HEK293 (cell line): Measurements from ENCODE around the gene SLC6A3.

Experiments
- CTCF ChIA-PET: fragments of 350-600 bp; formaldehyde crosslinking; extraction: SDS; loops from one replicate; lab custom pipeline; 2021; ENCODE audit warnings: antibody characterized with exemption; lab: Yijun Ruan, JAX
- POLR2A ChIA-PET: fragments of 300-600 bp; formaldehyde crosslinking; extraction: SDS; loops from one replicate; lab custom pipeline; 2020; ENCODE audit warnings: antibody characterized with exemption, inconsistent platforms; lab: Yijun Ruan, JAX
- H3K27ac ChIP-seq: fragments of 200-500 bp; sonication (Bioruptor generic); 2 replicates; pipeline ENCODE4 v1.5.1; 2014; ENCODE audit warnings: low read depth, low read length, control low read depth, inconsistent platforms; ENCODE audit errors: extremely low read depth
- H3K36me3 ChIP-seq, 2 experiments: fragments of 200-500 bp in 1 of 2; sonication (Bioruptor generic) in 1 of 2; 1 replicate in 1 of 2; 2 replicates in 1 of 2; pipeline ENCODE4 v1.5.1; 2014 to 2017; ENCODE audit warnings: inconsistent platforms in 2 of 2, low read length in 2 of 2; ENCODE audit not compliant: control insufficient read depth in 2 of 2, insufficient read depth in 1 of 2
- H3K4me1 ChIP-seq: fragments of 200-500 bp; sonication (Bioruptor generic); 2 replicates; pipeline ENCODE4 v1.5.1; 2014; ENCODE audit warnings: mild to moderate bottlenecking, low read length, inconsistent platforms; ENCODE audit not compliant: control insufficient read depth, insufficient read depth
- H3K4me3 ChIP-seq: 2 replicates; pipeline ENCODE4 v1.5.1; 2011; ENCODE audit warnings: low read depth, mild to moderate bottlenecking, control low read depth, low read length, moderate library complexity
- H3K9me3 ChIP-seq: fragments of 200-500 bp; sonication (Bioruptor generic); 2 replicates; pipeline ENCODE4 v1.5.1; 2014; ENCODE audit warnings: low read depth, low read length, inconsistent platforms; ENCODE audit not compliant: control insufficient read depth, insufficient read depth
- ATF2 ChIP-seq: fragments of 450-650 bp; formaldehyde crosslinking; IDR thresholded peaks from 2 replicates; pipeline ENCODE4 v1.5.1; 2016; ENCODE audit warnings: missing biosample characterization, missing genetic modification characterization, low read depth
- BCL6B ChIP-seq: fragments of 450-650 bp; formaldehyde crosslinking; IDR thresholded peaks from 2 replicates; pipeline ENCODE4 v1.5.1; 2017; ENCODE audit warnings: missing biosample characterization, missing genetic modification characterization
- KLF9 ChIP-seq: fragments of 450-650 bp; formaldehyde crosslinking; IDR thresholded peaks from 2 replicates; pipeline ENCODE4 v1.5.1; 2016; ENCODE audit warnings: missing biosample characterization, missing genetic modification characterization, low read depth
- ZBTB48 ChIP-seq: fragments of 450-650 bp; formaldehyde crosslinking; IDR thresholded peaks from 2 replicates; pipeline ENCODE4 v1.5.1; 2016; ENCODE audit warnings: missing biosample characterization, missing genetic modification characterization
- ZNF202 ChIP-seq: fragments of 450-650 bp; formaldehyde crosslinking; IDR thresholded peaks from 2 replicates; pipeline ENCODE4 v1.5.1; 2016; ENCODE audit warnings: missing biosample characterization, missing genetic modification characterization, borderline replicate concordance
- ZNF239 ChIP-seq: fragments of 450-650 bp; formaldehyde crosslinking; IDR thresholded peaks from 2 replicates; pipeline ENCODE4 v1.5.1; 2016; ENCODE audit warnings: missing biosample characterization, missing genetic modification characterization
- ZNF529 ChIP-seq: fragments of 450-650 bp; formaldehyde crosslinking; IDR thresholded peaks from 2 replicates; pipeline ENCODE4 v1.5.1; 2017; ENCODE audit warnings: missing genetic modification characterization, missing biosample characterization; ENCODE audit not compliant: insufficient replicate concordance
- ZNF555 ChIP-seq: fragments of 450-650 bp; formaldehyde crosslinking; conservative IDR thresholded peaks from 2 replicates; pipeline ENCODE4 v1.5.1; 2017; ENCODE audit warnings: missing biosample characterization, mild to moderate bottlenecking, missing genetic modification characterization, inconsistent platforms
- ZNF768 ChIP-seq: fragments of 450-650 bp; formaldehyde crosslinking; IDR thresholded peaks from 2 replicates; pipeline ENCODE4 v1.5.1; 2018; ENCODE audit warnings: missing biosample characterization, mild to moderate bottlenecking, missing genetic modification characterization
- ZNF776 ChIP-seq: fragments of 450-650 bp; formaldehyde crosslinking; IDR thresholded peaks from 2 replicates; pipeline ENCODE4 v1.5.0; 2017; ENCODE audit warnings: missing biosample characterization, missing genetic modification characterization, borderline replicate concordance
- TF ChIP-seq, protein P1 (sequence below): fragments of 450-650 bp; formaldehyde crosslinking; IDR thresholded peaks from 2 replicates; pipeline ENCODE4 v1.5.1; 2016; ENCODE audit warnings: missing biosample characterization, missing genetic modification characterization, borderline replicate concordance
- TF ChIP-seq, protein P2 (sequence below): fragments of 450-650 bp; formaldehyde crosslinking; IDR thresholded peaks from 2 replicates; pipeline ENCODE4 v1.5.1; 2016; ENCODE audit warnings: missing biosample characterization, missing genetic modification characterization

Gene SLC6A3

GRCh38 chr5:1441166-1441865 lies 3.9 kb downstream of the SLC6A3 start:
- POLR2A ChIA-PET = no interaction called here

More at GRCh38 chr5:1441166-1441865, 3.9 kb downstream of the SLC6A3 start:
- H3K36me3 ChIP-seq = peaks cover 0 to 11% of the 10 kb centered on the region in 2 experiments; a peak in 1 of 3 replicates
- peaks cover 3% of the 10 kb centered on the region; the same call in 1 of the 2 replicates for H3K4me1 ChIP-seq
- H3K9me3 ChIP-seq = no peaks in the 10 kb centered on the region
- no peak for TF ChIP-seq ZNF776 (tag by site-specific recombination)
- TF ChIP-seq, protein P1, sequence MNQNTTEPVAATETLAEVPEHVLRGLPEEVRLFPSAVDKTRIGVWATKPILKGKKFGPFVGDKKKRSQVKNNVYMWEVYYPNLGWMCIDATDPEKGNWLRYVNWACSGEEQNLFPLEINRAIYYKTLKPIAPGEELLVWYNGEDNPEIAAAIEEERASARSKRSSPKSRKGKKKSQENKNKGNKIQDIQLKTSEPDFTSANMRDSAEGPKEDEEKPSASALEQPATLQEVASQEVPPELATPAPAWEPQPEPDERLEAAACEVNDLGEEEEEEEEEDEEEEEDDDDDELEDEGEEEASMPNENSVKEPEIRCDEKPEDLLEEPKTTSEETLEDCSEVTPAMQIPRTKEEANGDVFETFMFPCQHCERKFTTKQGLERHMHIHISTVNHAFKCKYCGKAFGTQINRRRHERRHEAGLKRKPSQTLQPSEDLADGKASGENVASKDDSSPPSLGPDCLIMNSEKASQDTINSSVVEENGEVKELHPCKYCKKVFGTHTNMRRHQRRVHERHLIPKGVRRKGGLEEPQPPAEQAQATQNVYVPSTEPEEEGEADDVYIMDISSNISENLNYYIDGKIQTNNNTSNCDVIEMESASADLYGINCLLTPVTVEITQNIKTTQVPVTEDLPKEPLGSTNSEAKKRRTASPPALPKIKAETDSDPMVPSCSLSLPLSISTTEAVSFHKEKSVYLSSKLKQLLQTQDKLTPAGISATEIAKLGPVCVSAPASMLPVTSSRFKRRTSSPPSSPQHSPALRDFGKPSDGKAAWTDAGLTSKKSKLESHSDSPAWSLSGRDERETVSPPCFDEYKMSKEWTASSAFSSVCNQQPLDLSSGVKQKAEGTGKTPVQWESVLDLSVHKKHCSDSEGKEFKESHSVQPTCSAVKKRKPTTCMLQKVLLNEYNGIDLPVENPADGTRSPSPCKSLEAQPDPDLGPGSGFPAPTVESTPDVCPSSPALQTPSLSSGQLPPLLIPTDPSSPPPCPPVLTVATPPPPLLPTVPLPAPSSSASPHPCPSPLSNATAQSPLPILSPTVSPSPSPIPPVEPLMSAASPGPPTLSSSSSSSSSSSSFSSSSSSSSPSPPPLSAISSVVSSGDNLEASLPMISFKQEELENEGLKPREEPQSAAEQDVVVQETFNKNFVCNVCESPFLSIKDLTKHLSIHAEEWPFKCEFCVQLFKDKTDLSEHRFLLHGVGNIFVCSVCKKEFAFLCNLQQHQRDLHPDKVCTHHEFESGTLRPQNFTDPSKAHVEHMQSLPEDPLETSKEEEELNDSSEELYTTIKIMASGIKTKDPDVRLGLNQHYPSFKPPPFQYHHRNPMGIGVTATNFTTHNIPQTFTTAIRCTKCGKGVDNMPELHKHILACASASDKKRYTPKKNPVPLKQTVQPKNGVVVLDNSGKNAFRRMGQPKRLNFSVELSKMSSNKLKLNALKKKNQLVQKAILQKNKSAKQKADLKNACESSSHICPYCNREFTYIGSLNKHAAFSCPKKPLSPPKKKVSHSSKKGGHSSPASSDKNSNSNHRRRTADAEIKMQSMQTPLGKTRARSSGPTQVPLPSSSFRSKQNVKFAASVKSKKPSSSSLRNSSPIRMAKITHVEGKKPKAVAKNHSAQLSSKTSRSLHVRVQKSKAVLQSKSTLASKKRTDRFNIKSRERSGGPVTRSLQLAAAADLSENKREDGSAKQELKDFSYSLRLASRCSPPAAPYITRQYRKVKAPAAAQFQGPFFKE = no peak
- TF ChIP-seq ZNF529 (tag by site-specific recombination) = no peak
- TF ChIP-seq ATF2 (tag by site-specific recombination) = no peak
- no peak for TF ChIP-seq ZBTB48 (tag by site-specific recombination)
- TF ChIP-seq ZNF202 (tag by site-specific recombination) = no peak
- TF ChIP-seq ZNF768 (tag by site-specific recombination) = no peak
- TF ChIP-seq KLF9 = no peak
- no peak for TF ChIP-seq ZNF555 (tag by site-specific recombination)
- no peak for TF ChIP-seq BCL6B (tag by site-specific recombination)
- TF ChIP-seq, protein P2, sequence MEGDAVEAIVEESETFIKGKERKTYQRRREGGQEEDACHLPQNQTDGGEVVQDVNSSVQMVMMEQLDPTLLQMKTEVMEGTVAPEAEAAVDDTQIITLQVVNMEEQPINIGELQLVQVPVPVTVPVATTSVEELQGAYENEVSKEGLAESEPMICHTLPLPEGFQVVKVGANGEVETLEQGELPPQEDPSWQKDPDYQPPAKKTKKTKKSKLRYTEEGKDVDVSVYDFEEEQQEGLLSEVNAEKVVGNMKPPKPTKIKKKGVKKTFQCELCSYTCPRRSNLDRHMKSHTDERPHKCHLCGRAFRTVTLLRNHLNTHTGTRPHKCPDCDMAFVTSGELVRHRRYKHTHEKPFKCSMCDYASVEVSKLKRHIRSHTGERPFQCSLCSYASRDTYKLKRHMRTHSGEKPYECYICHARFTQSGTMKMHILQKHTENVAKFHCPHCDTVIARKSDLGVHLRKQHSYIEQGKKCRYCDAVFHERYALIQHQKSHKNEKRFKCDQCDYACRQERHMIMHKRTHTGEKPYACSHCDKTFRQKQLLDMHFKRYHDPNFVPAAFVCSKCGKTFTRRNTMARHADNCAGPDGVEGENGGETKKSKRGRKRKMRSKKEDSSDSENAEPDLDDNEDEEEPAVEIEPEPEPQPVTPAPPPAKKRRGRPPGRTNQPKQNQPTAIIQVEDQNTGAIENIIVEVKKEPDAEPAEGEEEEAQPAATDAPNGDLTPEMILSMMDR = no peak
- TF ChIP-seq ZNF239 (tag by site-specific recombination) = no peak
- H3K4me3 ChIP-seq = no peak overlapping the region
- CTCF ChIA-PET = interaction anchor here (0.5 kb wide), 1 partner anchor 220 kb away, joined by 3 read pairs; no protein-coding TSS in a partner anchor
- no peak overlapping the region for H3K27ac ChIP-seq
